ENCODE results near the gene A1BG. TPM values are rescaled to one million over a fixed set of nuclear protein-coding genes. Genes with fewer than 3 reads are reported as not detected.
A peak's percentile ranks its signal among the peaks of the same experiment; 100 is the strongest.

The A1BG gene
- total and polyA plus RNA-seq, 2 of the 13 experiments (the other 11 are each of a cell fraction or from before 2014, with no cell fraction given), result 14.7 to 41.4 TPM

GRCh38 chr19:58400916-58401839, 47.9 kb upstream of the A1BG start (continued):
- TF ChIP-seq ZBTB3 (CRISPR knock-in tag; IDR thresholded peaks at IDR 0.05; ENCODE audit: borderline replicate concordance, low read depth), result no peak
- TF ChIP-seq KLF6 (CRISPR knock-in tag; IDR thresholded peaks at IDR 0.05), result 0 out of 2 replicates have a peak, but pooled peaks have one; percentile 43
- no peak for TF ChIP-seq ZMAT5 (CRISPR knock-in tag; IDR thresholded peaks at IDR 0.05; ENCODE audit: borderline replicate concordance, low read depth)
- peak; percentile 76 to 90 for TF ChIP-seq POLR2A (IDR thresholded peaks at IDR 0.05; ENCODE audit: insufficient read depth in 1 of 2, low read depth in 2 of 2, low read length in 2 of 2)
- 0 out of 2 replicates have a peak, but pooled peaks have one; percentile 16 for TF ChIP-seq ZMYM3 (CRISPR knock-in tag; IDR thresholded peaks at IDR 0.05)
- no peak for TF ChIP-seq ZNF17 (CRISPR knock-in tag; IDR thresholded peaks at IDR 0.05)
- peak; percentile 93 for TF ChIP-seq HDAC1 (CRISPR knock-in tag; IDR thresholded peaks at IDR 0.05)
- no peak for TF ChIP-seq NR3C1 (CRISPR knock-in tag; IDR thresholded peaks at IDR 0.05)
- no peak for TF ChIP-seq ZSCAN30 (CRISPR knock-in tag; IDR thresholded peaks at IDR 0.05)
- TF ChIP-seq ZHX1 (CRISPR knock-in tag; IDR thresholded peaks at IDR 0.05; ENCODE audit: low read depth), result peak; percentile 82; the same call in 1 of the 2 replicates
- no peak for TF ChIP-seq HES4 (CRISPR knock-in tag; IDR thresholded peaks at IDR 0.05; ENCODE audit: borderline replicate concordance)
- TF ChIP-seq FOXO4 (CRISPR knock-in tag; conservative IDR thresholded peaks at IDR 0.05), result no peak
- TF ChIP-seq TFDP2 (CRISPR knock-in tag; IDR thresholded peaks at IDR 0.05), result peak; percentile 95
- TF ChIP-seq MAZ (IDR thresholded peaks at IDR 0.05; ENCODE audit: borderline replicate concordance, low read depth, low read length), result peak; percentile 61; the same call in 1 of the 2 replicates
- peak; percentile 51; the same call in 1 of the 2 replicates for TF ChIP-seq MAZ (CRISPR knock-in tag; IDR thresholded peaks at IDR 0.05; ENCODE audit: low read depth)
- peak; percentile 89 for TF ChIP-seq TAF1 (CRISPR knock-in tag; IDR thresholded peaks at IDR 0.05)
- TF ChIP-seq TEAD2 (CRISPR knock-in tag; IDR thresholded peaks at IDR 0.05), result no peak
- no peak for TF ChIP-seq SAFB2 (CRISPR knock-in tag; IDR thresholded peaks at IDR 0.05; ENCODE audit: borderline replicate concordance, low read depth)
- TF ChIP-seq SIN3B (IDR thresholded peaks at IDR 0.05; ENCODE audit: low read length), result peak; percentile 70; the same call in 1 of the 2 replicates
- TF ChIP-seq RCOR2 (CRISPR knock-in tag; IDR thresholded peaks at IDR 0.05), result no peak
- no peak for TF ChIP-seq ZNF484 (CRISPR knock-in tag; IDR thresholded peaks at IDR 0.05; ENCODE audit: borderline replicate concordance, low read depth)
- no peak for TF ChIP-seq SOX13 (IDR thresholded peaks at IDR 0.05)
- TF ChIP-seq SOX13 (CRISPR knock-in tag; conservative IDR thresholded peaks at IDR 0.05 in 1 of 2, IDR thresholded peaks at IDR 0.05 in 1 of 2), result no peak
- TF ChIP-seq YEATS4 (CRISPR knock-in tag; IDR thresholded peaks at IDR 0.05; ENCODE audit: borderline replicate concordance), result 0 out of 2 replicates have a peak, but pooled peaks have one; percentile 44
